ENCODE data around the gene LAPTM5.
A peak's percentile ranks its signal among the peaks of the same experiment; 100 is the strongest.

Gene LAPTM5

DNA sequence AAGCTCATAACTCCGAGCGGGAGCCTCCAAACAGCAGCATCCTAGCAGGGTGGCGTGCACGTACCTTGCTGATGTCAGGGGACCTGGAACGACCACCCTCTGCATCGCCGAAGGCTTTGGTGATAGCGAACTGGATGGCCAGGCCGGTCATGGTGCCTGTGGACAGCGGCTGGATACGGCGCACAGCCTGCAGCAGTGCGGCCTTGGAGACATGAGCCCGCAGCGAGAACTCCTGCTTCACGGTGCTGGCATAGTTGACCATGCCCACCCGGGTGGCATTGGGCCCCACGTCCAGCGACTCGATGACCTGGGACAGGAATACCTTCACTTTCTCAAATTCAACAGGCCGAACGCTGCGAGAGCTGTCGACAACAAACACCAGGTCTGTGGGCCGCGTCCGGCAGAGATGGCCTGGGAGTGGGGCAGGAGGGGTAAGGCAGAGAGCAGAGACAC lies 36.2 kb downstream of the LAPTM5 start:
- DNase-seq (ENCODE audit: low read depth) = no peak
- TF ChIP-seq MYC (IDR thresholded peaks at IDR 0.05; ENCODE audit: low read depth, low read length) = no peak
- no peak overlapping the region for H3K4me3 ChIP-seq (ENCODE audit: low read depth, low read length)

- no peak for DNase-seq (ENCODE audit: low read depth)
- TF ChIP-seq MAX (IDR thresholded peaks at IDR 0.05; ENCODE audit: low read depth, low read length) = no peak
- no peak for TF ChIP-seq MYC (IDR thresholded peaks at IDR 0.05; ENCODE audit: low read depth, low read length)
- TF ChIP-seq POLR2A (IDR thresholded peaks at IDR 0.05; ENCODE audit: extremely low read depth, insufficient read length) = no peak
- TF ChIP-seq CTCF (IDR thresholded peaks at IDR 0.05; ENCODE audit: low read depth, low read length) = no peak
- no peak overlapping the region for H3K4me3 ChIP-seq (ENCODE audit: low read depth, low read length)
These were observed 37.0 kb downstream of the LAPTM5 start for GRCh38 chr1:30720271-30721223.

- TF ChIP-seq MAX (IDR thresholded peaks at IDR 0.05; ENCODE audit: low read depth, low read length) = no peak
- TF ChIP-seq POLR2A (IDR thresholded peaks at IDR 0.05; ENCODE audit: extremely low read depth, insufficient read length) = no peak
- TF ChIP-seq MYC (IDR thresholded peaks at IDR 0.05; ENCODE audit: low read depth, low read length) = no peak
- TF ChIP-seq CTCF (IDR thresholded peaks at IDR 0.05; ENCODE audit: low read depth, low read length) = no peak
- H3K4me3 ChIP-seq (ENCODE audit: low read depth, low read length) = no peak overlapping the region
- DNase-seq (ENCODE audit: low read depth) = peak; percentile 80
These were observed 37.9 kb downstream of the LAPTM5 start for GRCh38 chr1:30719406-30720270.

DNA sequence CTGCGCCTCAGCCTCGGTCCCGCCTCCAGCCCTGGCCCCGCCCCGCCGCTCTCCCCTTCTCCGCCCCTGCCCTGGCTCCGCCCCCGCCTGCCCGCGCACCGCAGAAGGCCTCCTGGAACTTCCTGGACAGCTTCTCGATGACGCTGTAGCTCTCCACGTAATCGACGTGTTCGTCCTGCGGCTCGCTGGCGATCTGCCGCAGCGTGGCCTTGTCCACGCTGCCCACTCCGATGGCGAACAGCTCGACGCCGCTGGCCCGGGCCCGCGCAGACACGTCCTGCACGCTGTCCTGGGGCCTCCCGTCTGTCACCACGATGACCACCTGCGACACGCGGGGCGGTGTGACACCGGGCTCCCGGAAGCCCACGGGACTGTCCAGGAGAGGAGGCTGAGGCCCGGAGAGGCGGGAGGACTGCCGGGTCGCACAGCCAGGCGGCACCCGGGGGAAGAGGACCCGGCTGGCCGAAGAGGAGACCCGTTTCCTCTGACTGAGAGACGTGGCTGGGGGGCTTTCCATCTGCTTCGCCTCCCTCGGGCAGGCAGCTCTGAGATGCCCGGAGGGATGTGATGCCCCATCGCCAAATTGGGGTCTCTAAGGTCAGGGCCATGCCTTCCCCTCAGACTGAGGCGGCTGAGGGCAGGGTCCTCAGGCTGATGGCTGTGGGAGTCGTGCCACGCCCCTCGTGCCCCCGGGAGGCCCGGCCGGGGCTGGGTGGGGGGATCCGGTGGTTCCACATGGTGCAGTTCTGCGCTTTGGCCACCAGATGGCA lies 38.8 kb downstream of the LAPTM5 start:
- TF ChIP-seq CTCF (IDR thresholded peaks at IDR 0.05; ENCODE audit: low read depth, low read length) (peak; percentile 74), MYC (IDR thresholded peaks at IDR 0.05; ENCODE audit: low read depth, low read length) (peak; percentile 90), MAX (IDR thresholded peaks at IDR 0.05; ENCODE audit: low read depth, low read length) (peak; percentile 82), POLR2A (IDR thresholded peaks at IDR 0.05; ENCODE audit: extremely low read depth, insufficient read length) (peak; percentile 89)
- DNase-seq (ENCODE audit: low read depth) = peak; percentile 94
- H3K4me3 ChIP-seq (ENCODE audit: low read depth, low read length) = peak overlapping the region; percentile 57

DNA sequence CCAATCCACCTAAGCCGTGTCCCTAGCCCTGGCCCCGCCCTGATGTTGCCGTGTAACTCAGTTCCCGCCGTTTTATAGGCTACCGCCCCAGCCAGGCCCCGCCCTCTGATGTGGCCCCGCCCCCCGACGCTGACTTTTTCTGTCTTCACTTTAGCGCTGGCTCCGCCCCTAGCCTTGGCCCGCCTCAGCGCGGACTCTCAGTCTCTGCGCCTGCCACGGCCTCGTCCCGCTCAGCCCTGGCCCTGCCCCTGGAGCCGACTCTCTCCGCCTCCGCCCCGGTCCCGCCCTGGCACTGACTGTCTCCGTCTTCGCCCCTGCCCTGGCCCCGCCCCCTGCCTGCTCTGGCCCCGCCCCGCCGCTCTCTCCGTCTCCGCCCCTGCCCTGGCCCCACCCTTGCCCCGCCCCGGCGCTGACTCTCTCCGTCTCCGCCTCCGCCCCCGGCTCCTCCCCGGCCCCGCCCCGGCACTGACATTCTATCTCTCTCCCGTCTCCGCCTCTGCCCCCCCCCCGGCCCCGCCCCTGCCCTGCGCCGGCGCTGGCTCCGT lies 39.4 kb downstream of the LAPTM5 start:
- TF ChIP-seq MAX (IDR thresholded peaks at IDR 0.05; ENCODE audit: low read depth, low read length) (0 out of 2 replicates have a peak, but pooled peaks have one; percentile 16), MYC (IDR thresholded peaks at IDR 0.05; ENCODE audit: low read depth, low read length) (no peak)
- H3K4me3 ChIP-seq (ENCODE audit: low read depth, low read length) = no peak overlapping the region
- peak; percentile 94 for DNase-seq (ENCODE audit: low read depth)

DNA sequence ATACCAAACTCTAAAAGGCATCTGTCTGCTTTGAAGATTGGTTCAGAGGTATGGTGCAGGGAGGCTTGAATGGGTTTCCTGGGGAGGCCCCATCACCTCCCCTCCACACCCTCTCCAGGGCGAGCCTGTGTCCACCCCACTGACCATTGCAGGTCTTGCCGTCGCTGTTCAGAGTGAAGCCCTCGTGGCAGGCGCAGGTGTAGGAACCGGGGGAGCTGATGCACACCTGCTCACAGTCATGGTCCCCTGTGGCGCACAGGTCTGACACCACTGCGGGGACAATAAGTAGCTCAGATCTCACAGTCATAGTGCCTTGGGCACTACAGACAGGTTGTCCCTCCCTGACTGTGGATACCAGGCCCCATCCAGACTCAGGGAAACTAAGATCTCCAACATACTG lies 40.9 kb downstream of the LAPTM5 start:
- H3K4me3 ChIP-seq (ENCODE audit: low read depth, low read length) = no peak overlapping the region
- no peak for DNase-seq (ENCODE audit: low read depth)
- TF ChIP-seq CTCF (IDR thresholded peaks at IDR 0.05; ENCODE audit: low read depth, low read length) (no peak), MAX (IDR thresholded peaks at IDR 0.05; ENCODE audit: low read depth, low read length) (no peak), POLR2A (IDR thresholded peaks at IDR 0.05; ENCODE audit: extremely low read depth, insufficient read length) (no peak), MYC (IDR thresholded peaks at IDR 0.05; ENCODE audit: low read depth, low read length) (no peak)
